ENCODE results near the gene SOCS1.

Gene SOCS1

DNA sequence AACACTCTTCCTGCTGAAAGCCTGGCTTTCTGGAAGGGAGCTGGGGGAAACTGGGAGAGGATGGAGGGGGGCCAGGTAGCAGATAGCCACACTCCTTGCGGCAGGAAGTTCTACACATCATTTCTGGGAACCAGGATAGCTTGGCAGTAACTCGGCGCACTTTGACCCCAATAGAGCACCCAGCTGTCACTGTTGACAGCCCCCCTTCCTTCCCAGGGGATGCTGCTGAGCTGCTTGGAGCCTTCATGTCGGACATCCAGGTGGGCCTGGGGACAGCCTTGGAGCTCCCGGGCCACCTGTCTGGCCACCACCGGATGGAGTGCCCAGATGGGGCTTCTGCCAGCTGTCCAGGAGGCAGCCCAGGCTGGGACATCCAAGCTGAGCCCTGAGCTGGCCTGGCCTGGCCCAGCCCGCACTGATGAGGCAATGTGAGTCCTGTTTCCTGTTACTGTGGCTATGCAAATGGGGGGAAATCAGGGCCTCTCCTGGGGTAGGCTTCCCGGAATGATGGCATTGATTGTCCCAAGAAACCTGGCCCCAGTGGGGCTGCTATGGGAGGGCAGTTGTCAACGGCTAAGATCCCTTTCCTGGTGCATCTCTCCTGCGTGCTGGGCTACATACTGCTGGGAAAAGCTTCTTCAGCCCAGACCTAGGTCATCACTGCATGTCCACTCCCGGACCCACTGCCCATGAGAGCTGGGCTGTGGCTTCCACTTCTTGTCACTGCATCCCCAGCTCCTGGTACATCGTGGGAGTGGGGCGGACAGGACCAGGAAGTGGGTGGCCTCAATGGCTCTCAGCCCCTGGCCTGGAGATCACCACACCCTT is 50.0 kb downstream of the SOCS1 start:
- H3K27me3 Mint-ChIP-seq = peaks cover 31% of the 10 kb centered on the region
- DNase-seq (ENCODE audit: low spot score in 2 of 2) (no peak), ATAC-seq (ENCODE audit: low read depth) (no peak)
- peaks cover 12% of the 10 kb centered on the region for H3K4me1 Mint-ChIP-seq
- H3K36me3 Mint-ChIP-seq = peaks cover 3% of the 10 kb centered on the region
- H3K9me3 Mint-ChIP-seq = peaks cover 3% of the 10 kb centered on the region
- no peak overlapping the region for H3K27ac Mint-ChIP-seq
- no peak overlapping the region for H3K4me3 Mint-ChIP-seq

GRCh38 chr16:11205065-11205699 is 50.8 kb downstream of the SOCS1 start:
- peaks cover 31% of the 10 kb centered on the region for H3K27me3 Mint-ChIP-seq
- no peak overlapping the region for H3K27ac Mint-ChIP-seq
- H3K4me1 Mint-ChIP-seq = peaks cover 12% of the 10 kb centered on the region
- no peak for DNase-seq (ENCODE audit: low spot score in 2 of 2)
- no peak for ATAC-seq (ENCODE audit: low read depth)
- H3K4me3 Mint-ChIP-seq = no peak overlapping the region
- H3K36me3 Mint-ChIP-seq = peaks cover 3% of the 10 kb centered on the region
- peaks cover 3% of the 10 kb centered on the region for H3K9me3 Mint-ChIP-seq

GRCh38 chr16:11204513-11205047 is 51.4 kb downstream of the SOCS1 start:
- Mint-ChIP-seq H3K36me3 (peaks cover 3% of the 10 kb centered on the region), H3K27me3 (peaks cover 31% of the 10 kb centered on the region), H3K4me1 (peaks cover 12% of the 10 kb centered on the region), H3K4me3 (no peak overlapping the region), H3K27ac (no peak overlapping the region), H3K9me3 (peaks cover 3% of the 10 kb centered on the region)
- ATAC-seq (ENCODE audit: low read depth) (no peak), DNase-seq (ENCODE audit: low spot score in 2 of 2) (no peak)

Data from memory B cell (primary cell).